ENCODE measurements around the gene MLX.
"Not testable (repeated sequence)": the region's sequence is repeated elsewhere in the genome, so short reads cannot be mapped to it uniquely, and the experiment has no call there.

Gene MLX

DNA sequence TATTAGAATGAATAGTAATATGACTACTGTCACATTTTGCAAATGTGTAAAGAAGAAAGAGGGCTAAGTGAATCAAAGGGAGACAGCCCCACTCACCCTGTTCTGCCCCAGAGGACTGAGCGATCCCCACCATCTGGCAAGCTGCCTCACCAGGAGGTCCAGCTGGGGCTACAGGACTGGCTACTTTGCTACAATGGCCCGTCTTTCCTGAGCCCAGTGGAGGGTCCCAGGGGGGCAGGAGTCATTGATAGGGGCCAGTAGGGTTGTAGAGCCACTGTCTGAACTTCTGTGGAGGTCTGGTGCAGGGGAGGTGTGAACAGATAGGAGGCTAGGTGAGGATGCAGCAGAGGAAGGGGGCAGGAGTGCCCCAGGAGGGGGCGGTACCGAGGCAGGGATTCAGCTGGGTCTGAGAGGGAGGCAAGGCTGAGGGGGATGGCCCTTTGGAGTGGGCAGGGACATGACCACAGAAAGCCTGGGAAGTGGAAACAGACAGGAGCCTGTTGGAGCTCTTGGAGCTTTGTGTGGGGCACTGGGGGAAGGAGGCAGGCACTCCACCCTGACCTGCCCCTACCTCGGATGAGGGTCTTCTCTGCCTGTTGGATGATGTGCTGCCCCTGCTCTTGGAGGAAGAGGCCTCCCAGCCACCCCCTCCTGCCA, 10.8 kb upstream of the MLX start:
- not testable (repeated sequence) for DNase-seq

DNA sequence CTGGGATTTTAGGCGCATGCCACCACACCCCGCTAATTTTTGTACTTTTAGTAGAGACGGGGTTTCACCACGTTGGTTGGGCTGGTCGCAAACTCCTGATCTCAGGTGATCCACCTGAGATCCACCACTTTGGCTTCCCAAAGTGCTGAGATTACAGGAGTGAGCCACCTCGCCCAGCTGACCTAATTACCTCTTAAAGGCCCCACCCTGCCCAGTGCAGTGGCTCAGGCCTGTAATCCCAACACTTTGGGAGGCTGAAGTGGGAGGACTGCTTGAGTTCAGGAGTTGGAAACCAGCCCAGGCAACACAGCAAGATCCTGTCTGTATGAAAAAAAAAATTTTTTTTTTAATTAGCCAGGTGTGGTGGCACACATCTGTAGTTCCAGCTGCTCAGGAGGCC, 7.8 kb upstream of the MLX start:
- DNase-seq, result no peak

DNA sequence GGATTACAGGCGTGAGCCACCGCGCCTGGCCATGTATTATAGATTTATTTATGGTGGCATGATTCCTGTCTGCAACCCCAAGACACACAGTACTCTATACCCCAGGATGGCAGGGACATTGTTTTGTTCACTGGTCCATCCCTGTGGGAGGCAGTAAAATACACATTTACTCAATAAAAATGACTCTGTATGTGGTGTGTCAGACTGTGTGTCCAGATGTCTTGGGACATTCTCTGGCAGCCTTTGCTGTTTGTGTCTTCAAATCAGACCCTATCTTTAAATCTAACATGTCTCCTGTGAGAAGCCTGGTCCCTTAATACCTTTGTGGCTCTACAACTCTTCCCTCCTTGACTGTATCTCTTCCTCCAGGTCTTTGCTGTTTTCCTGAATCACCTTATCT, 6.7 kb upstream of the MLX start:
- DNase-seq, result no peak

DNA sequence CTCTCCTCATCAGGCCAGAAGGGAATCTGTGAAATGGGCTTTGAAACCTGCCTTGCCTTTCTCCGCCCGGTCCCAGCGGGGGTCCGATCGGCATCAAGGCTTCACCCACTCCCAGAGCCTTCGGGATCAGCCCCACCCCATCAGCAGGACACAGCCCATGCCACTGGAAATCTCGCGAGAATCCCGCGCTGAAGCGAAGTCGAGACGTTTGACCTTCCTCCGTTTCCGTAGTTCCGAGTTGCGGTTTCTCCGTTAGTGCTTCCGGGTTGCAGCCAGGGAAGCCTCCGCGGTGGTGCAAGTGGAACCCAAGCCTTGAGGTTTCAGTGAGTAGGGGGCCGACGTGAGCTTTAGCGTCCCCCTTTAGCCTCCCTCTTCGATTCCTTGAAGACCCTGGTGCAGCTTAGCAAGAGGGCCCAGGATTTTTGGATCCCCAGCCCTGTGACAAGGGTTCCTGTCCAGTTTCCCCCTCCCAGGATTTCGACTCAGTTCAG, 5.0 kb upstream of the MLX start, which contains the start of gene COASY:
COASY (plus strand) TSS at position 252 of the 491 bp plus-strand sequence. CDS start 475 bp downstream, outside the sequence.
- DNase-seq, result peak; percentile 87

DNA sequence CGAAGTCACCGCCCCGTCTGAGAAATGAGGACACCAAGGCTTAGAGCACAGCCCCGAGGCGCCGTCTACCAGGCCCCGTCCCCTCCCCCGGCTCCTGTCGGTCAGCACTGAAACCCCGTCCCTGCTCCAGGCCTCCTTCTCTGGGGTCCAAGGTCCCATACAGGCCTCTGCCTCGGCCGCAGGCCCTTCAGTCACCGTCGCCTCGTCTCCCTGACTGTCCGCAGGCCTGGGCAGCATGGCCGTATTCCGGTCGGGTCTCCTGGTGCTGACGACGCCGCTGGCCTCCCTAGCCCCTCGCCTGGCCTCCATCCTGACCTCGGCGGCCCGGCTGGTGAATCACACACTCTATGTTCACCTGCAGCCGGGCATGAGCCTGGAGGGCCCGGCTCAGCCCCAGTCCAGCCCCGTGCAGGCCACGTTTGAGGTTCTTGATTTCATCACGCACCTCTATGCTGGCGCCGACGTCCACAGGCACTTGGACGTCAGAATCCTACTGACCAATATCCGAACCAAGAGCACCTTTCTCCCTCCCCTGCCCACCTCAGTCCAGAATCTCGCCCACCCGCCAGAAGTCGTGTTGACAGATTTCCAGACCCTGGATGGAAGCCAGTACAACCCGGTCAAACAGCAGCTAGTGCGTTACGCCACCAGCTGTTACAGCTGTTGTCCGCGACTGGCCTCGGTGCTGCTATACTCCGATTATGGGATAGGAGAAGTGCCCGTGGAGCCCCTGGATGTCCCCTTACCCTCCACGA, 4.3 kb upstream of the MLX start:
- no peak for DNase-seq

DNA sequence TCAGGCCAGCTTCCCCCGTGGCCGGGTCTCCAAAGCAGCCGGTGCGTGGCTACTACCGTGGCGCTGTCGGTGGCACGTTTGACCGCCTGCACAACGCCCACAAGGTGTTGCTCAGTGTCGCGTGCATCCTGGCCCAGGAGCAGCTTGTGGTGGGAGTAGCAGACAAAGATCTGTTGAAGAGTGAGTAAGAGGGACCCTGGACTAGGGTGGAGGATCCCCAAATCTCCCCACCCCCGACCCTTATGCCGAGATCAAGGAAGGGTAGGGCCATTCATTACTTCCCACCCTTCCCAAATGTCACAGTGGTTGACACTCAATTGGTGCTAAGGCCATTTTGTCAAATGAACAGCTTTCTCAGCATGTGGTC, 3.8 kb upstream of the MLX start:
- DNase-seq, result no peak

DNA sequence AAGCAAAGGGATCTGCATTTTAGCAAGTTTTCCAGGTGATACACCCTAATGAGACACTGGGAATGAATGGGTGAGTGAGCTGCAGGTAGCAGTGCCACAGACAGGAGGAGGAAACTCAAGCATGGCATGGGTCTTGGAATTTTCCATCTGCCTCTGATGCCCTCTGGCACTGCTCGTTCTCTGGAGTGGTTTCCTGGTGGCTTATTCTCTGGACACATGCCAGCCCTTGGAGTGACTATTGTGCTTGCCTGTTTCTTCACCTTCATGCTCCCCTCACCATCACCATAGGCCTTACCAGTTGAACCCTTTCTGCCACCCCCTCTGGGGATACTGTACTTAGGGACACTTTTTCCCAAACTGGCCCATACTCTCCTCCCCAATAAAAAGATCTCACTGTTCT, 3.4 kb upstream of the MLX start:
- DNase-seq, result no peak

DNA sequence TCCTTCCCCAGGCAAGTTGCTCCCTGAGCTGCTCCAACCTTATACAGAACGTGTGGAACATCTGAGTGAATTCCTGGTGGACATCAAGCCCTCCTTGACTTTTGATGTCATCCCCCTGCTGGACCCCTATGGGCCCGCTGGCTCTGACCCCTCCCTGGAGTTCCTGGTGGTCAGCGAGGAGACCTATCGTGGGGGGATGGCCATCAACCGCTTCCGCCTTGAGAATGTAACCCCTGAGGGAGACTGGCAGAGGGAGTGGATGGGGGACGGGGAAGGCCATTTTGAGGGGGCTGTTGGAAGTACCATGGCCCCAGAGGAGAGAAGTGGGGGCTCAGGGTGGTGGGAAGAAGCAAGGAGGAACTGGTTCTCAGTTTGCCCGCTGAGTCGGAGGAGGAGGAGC, 3.0 kb upstream of the MLX start:
- DNase-seq, result no peak

DNA sequence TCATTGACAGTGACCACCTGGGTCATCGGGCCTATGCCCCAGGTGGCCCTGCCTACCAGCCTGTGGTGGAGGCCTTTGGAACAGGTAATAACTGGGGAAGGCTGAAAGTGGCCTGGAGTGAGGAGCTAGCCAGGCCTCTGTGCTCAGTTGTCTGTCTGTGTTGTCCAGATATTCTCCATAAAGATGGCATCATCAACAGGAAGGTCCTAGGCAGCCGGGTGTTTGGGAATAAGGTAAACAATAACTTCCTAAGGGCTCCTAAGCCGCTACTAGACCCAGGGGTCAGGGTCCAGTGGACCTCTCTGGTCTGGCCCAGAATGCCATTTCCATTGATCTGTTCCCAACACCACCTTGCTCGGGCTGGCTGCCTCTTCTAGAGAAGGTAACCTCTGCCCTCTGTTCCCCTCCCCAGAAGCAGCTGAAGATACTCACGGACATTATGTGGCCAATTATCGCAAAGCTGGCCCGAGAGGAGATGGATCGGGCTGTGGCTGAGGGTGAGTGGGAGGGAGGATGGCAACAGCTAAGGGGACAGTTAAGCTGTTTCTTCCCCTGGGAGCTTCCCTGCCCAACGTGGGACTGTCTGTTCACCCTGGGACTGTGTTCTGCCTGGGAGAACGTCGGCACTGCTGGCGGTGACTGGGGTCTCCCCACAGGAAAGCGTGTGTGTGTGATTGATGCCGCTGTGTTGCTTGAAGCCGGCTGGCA, 1.9 kb upstream of the MLX start:
- no peak for DNase-seq

DNA sequence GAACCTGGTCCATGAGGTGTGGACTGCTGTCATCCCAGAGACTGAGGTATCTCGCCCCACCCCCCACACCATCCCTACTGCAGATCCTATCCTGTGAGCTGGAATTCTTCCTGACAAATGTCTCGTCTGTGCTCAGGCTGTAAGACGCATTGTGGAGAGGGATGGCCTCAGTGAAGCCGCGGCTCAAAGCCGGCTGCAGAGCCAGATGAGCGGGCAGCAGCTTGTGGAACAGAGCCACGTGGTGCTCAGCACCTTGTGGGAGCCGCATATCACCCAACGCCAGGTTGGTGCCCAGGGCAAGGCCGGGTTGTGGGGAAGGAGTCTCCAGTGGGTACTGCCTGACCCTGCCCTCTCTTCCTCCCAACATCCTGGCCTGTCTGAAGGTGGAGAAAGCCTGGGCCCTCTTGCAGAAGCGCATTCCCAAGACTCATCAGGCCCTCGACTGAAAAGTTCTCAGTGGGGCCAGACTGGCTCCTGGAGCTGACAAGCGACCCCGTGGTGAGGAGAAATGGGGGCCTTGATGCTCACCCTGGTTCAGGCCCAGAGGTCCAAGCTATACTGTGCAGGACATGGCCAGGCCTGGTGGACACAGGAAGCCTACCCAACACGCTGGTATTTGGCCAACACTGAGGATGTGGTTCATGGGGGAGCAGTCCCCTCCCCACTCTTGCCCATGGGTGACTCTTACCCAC, 1.2 kb upstream of the MLX start:
- DNase-seq, result no peak

DNA sequence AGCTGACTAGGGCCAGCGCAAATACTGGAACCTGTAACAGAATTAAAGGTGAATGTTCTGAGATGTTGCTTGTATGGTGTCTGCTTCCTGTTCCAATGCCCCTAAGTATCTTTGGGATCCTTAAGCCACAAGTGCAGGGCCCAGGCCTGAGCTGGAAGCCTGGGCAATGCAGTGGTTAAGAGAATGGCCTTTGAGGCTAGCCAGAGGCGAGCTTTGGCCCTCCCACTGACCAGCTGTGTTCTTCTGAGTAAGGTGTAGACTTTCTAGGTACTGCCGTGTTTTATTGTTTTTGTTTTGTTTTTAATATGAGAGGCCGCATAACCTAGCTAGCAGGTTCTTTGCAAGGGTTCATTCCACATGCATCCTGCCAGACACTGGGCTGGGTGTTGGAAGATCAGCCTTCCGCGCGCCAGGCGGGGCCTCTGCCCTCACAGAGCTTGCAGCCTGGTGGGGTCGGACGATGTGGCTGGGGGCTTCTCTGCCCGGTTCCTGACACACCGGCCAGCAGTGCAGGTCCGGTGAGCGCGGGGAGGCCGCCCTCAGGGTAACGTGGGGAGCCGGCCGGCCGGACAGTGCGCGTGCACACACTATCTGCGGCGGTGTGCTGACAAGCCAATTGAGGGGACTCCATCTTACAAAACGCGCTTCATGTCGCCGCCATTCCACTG, 551 bp upstream of the MLX start:
- DNase-seq, result no peak

DNA sequence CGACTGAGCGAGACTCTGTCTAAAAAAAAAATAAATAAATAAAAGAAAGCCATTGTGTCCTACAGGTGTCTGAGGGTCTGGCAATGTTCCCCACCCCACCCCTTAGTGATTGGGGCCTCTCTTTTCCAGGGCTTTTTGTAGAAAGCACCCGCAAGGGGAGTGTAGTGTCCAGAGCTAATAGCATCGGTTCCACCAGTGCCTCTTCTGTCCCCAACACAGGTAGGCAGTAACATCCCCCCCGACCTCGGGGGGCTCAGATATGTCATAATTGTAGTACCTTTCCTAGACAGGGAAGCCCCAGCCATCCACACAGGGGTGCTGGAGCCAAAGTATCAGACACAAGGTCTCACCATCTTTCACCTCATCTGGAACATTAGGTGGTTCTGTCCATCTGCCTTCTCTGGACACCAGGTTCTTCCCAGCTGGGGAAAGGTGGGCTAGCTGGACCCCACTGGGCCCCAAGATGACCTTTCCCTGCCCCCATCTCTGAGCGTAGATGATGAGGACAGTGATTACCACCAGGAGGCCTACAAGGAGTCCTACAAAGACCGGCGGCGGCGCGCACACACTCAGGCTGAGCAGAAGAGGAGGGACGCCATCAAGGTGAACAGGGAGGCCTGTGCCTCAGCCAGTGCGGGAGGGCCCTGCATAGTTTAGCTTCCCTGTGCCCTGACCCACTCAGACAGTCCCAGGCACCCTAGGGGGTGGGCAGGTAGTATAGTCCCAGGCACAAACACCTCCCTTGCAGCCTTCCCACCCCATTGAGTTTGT, 1.6 kb downstream of the MLX start:
- DNase-seq, result no peak

DNA sequence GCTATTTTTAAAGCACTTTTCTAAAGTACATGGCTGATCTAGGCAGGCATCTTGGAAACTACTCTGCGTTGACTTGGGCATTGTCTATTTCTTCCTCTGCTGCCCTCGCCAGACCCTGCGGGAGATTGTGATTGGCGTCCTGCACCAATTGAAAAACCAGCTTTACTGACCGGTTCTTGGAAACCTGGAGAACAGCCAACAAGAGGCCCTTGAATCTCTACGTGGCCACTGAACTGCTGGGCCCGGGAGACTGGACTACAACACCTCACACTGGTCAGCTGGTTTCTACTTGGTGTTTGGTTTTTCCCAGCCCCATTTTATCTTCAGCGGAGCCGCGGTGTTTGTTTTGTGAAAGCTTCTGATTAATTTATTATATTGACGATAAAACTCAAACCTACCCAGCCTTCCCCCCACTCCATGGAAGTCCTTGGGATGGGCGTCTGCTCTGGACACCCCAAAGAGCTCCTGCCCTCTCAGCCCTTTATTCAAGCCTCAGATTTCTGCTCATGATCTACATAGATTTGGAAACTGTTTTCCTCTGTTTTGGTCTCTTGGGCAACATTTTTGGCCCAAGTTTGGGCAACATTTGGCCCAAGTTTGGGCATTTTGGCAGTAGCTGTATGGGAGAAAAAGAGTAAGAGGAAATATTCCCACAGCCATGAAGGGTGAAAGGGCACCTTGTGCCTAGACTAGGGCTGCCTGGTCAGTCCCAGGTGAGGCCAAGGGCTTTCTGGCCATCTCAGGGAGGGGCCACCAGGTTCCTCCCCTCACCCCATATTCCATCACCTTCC, 4.7 kb downstream of the MLX start:
- DNase-seq, result no peak

DNA sequence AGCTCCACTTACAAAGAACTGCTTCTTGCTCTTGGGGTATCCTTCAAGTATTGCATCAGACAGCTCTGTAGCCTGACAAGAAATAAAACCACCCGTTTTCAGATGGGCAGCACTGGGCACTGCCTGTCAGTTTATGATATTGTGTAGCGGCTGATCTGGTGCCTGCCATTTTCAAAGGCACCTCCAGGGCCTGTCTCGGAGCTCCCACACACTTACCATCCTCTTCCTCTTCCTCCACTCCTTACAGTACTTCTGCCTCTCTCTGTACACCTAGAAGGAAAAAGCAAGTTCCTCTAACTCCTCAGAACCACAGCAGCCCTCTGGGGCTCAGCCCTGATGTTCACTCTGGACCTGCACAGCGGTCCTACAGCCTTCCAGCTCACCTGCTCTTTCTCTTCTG, 6.2 kb downstream of the MLX start:
- no peak for DNase-seq

DNA sequence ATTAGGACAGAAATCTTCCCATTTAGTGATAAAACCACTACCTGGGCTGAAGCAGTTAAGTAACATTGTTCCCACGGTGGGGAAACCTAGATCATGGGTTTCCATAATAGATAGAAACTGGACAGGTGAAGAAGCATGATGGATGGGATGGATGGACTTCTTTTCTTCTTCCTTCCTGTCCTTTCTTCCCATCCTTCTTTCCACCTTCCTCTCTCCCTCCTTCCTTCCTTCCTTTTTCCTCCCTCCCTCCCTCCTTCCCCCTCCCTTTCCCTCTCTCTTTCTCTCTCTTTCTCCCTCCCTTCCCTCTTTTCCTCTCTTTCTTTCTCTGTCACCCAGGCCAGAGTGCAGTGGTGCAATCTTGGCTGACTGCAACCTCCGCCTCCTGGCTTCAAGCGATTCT, 7.6 kb downstream of the MLX start:
- no peak for DNase-seq

DNA sequence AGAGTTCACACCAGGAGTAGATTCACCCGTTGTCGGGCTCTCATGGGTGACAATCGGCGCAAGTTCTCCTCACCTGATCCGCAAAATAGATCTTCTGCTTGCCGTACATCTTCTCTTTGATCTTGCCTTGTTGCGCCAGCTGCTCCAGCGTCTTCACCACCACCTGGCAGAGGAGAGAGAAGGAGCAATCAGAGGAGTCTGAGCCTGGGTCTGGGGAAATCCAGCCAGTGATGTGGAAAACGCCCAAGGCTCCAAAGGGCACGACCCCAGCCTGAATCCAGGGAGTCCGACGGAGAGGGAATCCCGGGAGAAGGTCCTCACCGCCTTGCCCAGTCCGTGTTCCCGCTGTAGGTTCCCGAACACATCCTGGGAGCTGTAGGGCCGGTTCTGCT, 10.2 kb downstream of the MLX start:
- no peak for DNase-seq

DNA sequence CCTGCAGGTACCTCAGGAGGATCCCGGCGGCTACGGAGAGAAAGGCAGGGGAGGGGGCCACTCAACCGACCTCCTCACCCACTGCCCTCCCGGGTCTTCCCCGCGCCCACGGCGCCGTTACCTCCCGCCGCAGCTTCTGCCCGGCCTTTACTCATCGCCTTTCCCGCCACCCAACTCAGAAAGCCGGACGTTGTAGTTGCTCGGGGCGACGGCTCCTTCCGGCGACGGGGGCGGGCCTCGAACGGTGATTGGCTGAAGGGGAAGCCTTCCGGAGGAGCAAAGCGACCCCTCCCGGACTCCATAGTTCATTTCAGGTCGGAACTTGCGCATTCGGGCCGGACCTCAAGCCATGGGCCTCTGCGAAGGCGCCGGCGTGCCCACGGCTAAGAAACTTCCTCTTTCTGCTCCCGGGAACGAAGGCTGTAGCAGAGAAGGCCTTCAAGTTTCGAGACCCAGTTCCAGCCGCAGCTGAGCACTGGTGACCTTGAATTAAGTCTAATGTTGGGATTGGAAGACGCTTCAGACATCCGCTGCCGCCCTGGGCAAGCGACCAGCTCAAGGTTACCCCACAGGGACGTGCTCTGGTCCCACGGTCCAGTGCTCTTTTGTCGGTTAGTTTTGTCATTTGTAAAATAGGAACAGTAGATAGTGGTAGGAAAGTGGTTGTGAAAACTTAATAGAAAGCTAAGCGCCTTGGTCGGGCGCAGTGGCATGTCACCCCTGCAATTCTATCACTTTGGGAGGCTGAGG, 10.8 kb downstream of the MLX start, which contains the start of gene PSMC3IP:
PSMC3IP (minus strand) TSS at position 198 of the 750 bp plus-strand sequence; CDS start at position 155, 43 bp downstream.
- peak; percentile 88 for DNase-seq

DNA sequence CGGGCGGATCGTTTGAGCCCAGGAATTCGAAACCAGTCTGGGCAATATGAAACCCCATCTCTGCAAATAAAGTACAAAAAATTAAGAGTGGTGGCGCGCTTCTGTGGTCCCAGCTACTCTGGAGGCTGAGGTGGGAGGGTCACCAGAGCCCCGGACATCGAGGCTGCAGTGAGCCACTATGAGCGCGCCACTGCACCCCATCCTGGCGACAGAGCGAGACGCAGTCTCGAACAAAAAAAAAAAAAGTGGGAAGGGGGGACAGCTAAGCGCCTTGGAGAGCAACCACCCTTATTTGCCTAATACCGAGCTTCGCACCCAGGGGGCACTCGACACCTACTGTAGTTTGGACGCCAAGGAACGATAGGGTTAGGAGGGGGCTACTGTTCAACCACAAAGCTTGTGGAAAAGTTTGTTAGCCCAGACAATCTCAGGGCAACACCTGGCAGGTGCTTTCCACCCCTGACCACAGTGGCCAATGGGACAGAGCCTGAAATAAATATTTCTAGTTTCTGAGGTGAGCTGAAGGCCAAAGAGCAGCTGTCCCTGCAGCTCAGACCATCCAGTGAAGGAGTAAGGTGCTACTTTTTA, 11.5 kb downstream of the MLX start:
- peak; percentile 61 for DNase-seq

DNA sequence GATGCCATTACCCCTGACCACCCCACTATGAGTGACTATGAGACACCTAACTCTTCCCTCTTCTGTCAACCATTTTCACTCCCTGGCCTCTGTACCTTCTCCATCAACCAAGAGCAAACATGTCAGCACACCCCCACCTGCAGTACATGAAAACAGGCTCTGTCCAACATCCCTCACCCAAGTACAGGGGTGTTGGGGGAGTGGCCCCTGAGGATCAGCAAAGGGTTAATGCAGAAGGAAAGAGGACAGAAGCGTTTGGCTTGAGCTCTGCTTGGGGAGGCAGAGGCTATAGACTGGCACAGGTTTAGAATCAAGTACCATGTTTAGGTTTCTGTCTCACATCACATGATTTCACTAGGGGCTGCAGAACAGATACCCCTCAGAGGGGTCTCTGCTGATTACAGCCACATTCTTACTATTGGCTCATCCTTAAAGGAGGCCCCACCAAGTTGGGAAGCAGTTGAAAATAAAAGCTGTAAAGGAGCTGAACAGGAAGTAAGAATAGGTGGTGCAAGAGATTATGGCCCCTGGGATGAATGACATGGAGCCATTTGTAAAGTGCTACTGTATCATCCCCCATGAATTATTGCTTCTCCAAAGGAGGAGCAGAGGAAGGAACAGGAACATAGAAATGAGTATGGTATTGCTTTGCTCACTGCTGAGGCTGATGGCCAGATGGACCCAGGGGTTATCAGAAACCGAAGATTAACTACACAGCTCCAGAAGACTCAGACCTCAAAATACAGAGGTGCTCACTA, 13.1 kb downstream of the MLX start:
- no peak for DNase-seq

All from NCI-H748 treated with DMSO at 0.1 percent for 48 hours (cell line).